SK-N-SH (cell line): ENCODE results near the gene C19orf47. TPM values are rescaled to one million over a fixed set of nuclear protein-coding genes. Genes with fewer than 3 reads are reported as not detected.

Source experiments
- CTCF ChIA-PET: fragments of 300-600, 350-600 bp; formaldehyde crosslinking; extraction: SDS; loops from one replicate; lab custom pipeline; 2021; lab: Yijun Ruan, JAX
- POLR2A ChIA-PET: fragments of 350-600 bp; sonication (Branson Sonifier 250); formaldehyde crosslinking; extraction: SDS; loops from one replicate; lab custom pipeline; 2020; ENCODE audit warnings: antibody characterized with exemption, inconsistent platforms; lab: Yijun Ruan, JAX
- DNase-seq: peaks from one replicate; pipeline ENCODE4 v3.0.0; 2012
- H2AFZ ChIP-seq: fragments of 200-600 bp; sonication (generic); 2 replicates; pipeline ENCODE4 v1.8.1; 2016; ENCODE audit warnings: antibody characterized with exemption, mild to moderate bottlenecking, low read depth
- H3F3A ChIP-seq: fragments of 200-600 bp; sonication (generic); replicated peaks from 2 replicates; pipeline ENCODE3; 2016; ENCODE audit warnings: antibody characterized with exemption, mild to moderate bottlenecking; ENCODE audit not compliant: insufficient read depth
- H3K27ac ChIP-seq, 2 experiments: fragments of 200-500 bp in 1 of 2; fragments of 200-600 bp in 1 of 2; sonication (Bioruptor generic) in 1 of 2; sonication (generic), shearing (Covaris generic) in 1 of 2; 2 replicates each; pipeline versions ENCODE4 v1.5.1 to v1.6.1; 2014 to 2016; ENCODE audit warnings: low read depth in 2 of 2, inconsistent platforms in 1 of 2, low read length in 1 of 2, mild to moderate bottlenecking in 1 of 2, mixed read lengths in 1 of 2
- H3K27me3 ChIP-seq: fragments of 200-600 bp; sonication (generic), shearing (Covaris generic); 2 replicates; pipeline ENCODE4 v1.6.1; 2016; ENCODE audit warnings: mixed run types; ENCODE audit not compliant: insufficient read depth
- H3K36me3 ChIP-seq, 2 experiments: fragments of 200-500 bp in 1 of 2; fragments of 200-600 bp in 1 of 2; sonication (Bioruptor generic) in 1 of 2; sonication (generic) in 1 of 2; replicated peaks in 1 of 2; 2 replicates each; pipeline versions ENCODE3 to v1.5.1; 2014 to 2016; ENCODE audit warnings: low read length in 1 of 2, mild to moderate bottlenecking in 1 of 2; ENCODE audit not compliant: insufficient read depth in 2 of 2, control insufficient read depth in 1 of 2
- H3K4me1 ChIP-seq, 2 experiments: fragments of 200-500 bp in 1 of 2; fragments of 200-600 bp in 1 of 2; sonication (Bioruptor generic) in 1 of 2; sonication (generic), shearing (Covaris generic) in 1 of 2; 2 replicates each; pipeline versions ENCODE4 v1.5.1 to v1.6.1; 2014 to 2016; ENCODE audit warnings: low read depth in 1 of 2, low read length in 1 of 2, mixed run types in 1 of 2; ENCODE audit not compliant: insufficient read depth in 2 of 2, control insufficient read depth in 1 of 2
- H3K4me2 ChIP-seq: fragments of 200-600 bp; sonication (generic), shearing (Covaris generic); 2 replicates; pipeline ENCODE4 v1.6.1; 2017; ENCODE audit warnings: mixed run types
- H3K4me3 ChIP-seq, 2 experiments: fragments of 200-500 bp in 1 of 2; fragments of 200-600 bp in 1 of 2; sonication (Bioruptor generic) in 1 of 2; sonication (generic), shearing (Covaris generic) in 1 of 2; 2 replicates each; pipeline versions ENCODE4 v1.5.1 to v1.8.1; 2014 to 2016; ENCODE audit warnings: low read depth in 2 of 2, inconsistent platforms in 1 of 2, low read length in 1 of 2, mild to moderate bottlenecking in 1 of 2, mixed read lengths in 1 of 2, moderate library complexity in 1 of 2
- H3K79me2 ChIP-seq: fragments of 200-600 bp; sonication (generic); 2 replicates; pipeline ENCODE4 v1.8.1; 2017; ENCODE audit warnings: mild to moderate bottlenecking; ENCODE audit not compliant: insufficient read depth
- H3K9ac ChIP-seq: fragments of 200-600 bp; sonication (generic); 2 replicates; pipeline ENCODE4 v1.6.1; 2017; ENCODE audit warnings: mixed run types
- H3K9me2 ChIP-seq: fragments of 200-600 bp; sonication (generic); 2 replicates; pipeline ENCODE4 v1.6.1; 2017; ENCODE audit warnings: mixed run types
- H3K9me3 ChIP-seq: fragments of 200-600 bp; sonication (generic); 2 replicates; pipeline ENCODE4 v1.6.1; 2017; ENCODE audit warnings: mixed run types, mild to moderate bottlenecking, moderate library complexity
- H4K20me1 ChIP-seq: fragments of 200-600 bp; sonication (generic); 2 replicates; pipeline ENCODE4 v1.6.1; 2017; ENCODE audit warnings: mild to moderate bottlenecking, mixed run types; ENCODE audit not compliant: insufficient read depth
- CHD2 ChIP-seq: fragments of 150-350 bp; IDR thresholded peaks from 2 replicates; pipeline ENCODE4 v1.6.1; 2018; ENCODE audit warnings: low read length; ENCODE audit not compliant: partially characterized antibody
- EP300 ChIP-seq, 2 experiments: IDR thresholded peaks; 2 replicates each; pipeline versions ENCODE4 v1.4.0 to v1.6.1; 2012; ENCODE audit warnings: borderline replicate concordance in 1 of 2, low read depth in 1 of 2, low read length in 1 of 2
- FOXM1 ChIP-seq: IDR thresholded peaks from 2 replicates; pipeline ENCODE4 v1.4.0; 2012; ENCODE audit warnings: low read depth, mild to moderate bottlenecking
- GABPA ChIP-seq: IDR thresholded peaks from 2 replicates; pipeline ENCODE4 v1.4.0; 2012; ENCODE audit warnings: low read depth, mild to moderate bottlenecking
- GATA2 ChIP-seq: sonication (generic); formaldehyde crosslinking; IDR thresholded peaks from 2 replicates; pipeline ENCODE4 v1.5.0; 2020; ENCODE audit warnings: mild to moderate bottlenecking, missing genetic modification reagents
- JUND ChIP-seq: IDR thresholded peaks from 2 replicates; pipeline ENCODE4 v1.4.0; 2012
- RAD21 ChIP-seq: IDR thresholded peaks from 2 replicates; pipeline ENCODE4 v1.6.1; 2012; ENCODE audit warnings: mild to moderate bottlenecking, low read length
- RXRA ChIP-seq: IDR thresholded peaks from 2 replicates; pipeline ENCODE4 v1.4.0; 2012; ENCODE audit warnings: low read depth, mild to moderate bottlenecking, borderline replicate concordance
- TEAD4 ChIP-seq: IDR thresholded peaks from 2 replicates; pipeline ENCODE4 v1.4.0; 2012; ENCODE audit warnings: mild to moderate bottlenecking, borderline replicate concordance; ENCODE audit not compliant: insufficient read depth
- YY1 ChIP-seq: IDR thresholded peaks from 2 replicates; pipeline ENCODE4 v1.4.0; 2012; ENCODE audit warnings: low read depth, mild to moderate bottlenecking
- WGBS: methylation state at CpG from one replicate; pipeline ENCODE4 v1.1.6; 2017; ENCODE audit warnings: low lambda C conversion rate; 5-methylcytosine and 5-hydroxymethylcytosine counted together
- polyA plus RNA-seq, 3 experiments: library from polyadenylated mRNA; depleted of rRNA; stranded (reverse); fragments of >200 nt; gene quantifications; 2 replicates each; pipeline ENCODE4 v1.2.3, GENCODE V29; 2012
- TF ChIP-seq, protein P1 (sequence below): IDR thresholded peaks from 2 replicates; pipeline ENCODE4; 2012
- TF ChIP-seq, protein P2 (sequence below): IDR thresholded peaks from 2 replicates; pipeline ENCODE4 v1.4.0; 2012; ENCODE audit warnings: low read depth

The C19orf47 gene
- polyA plus RNA-seq, 1 of the 3 experiments (the other 2 are of a cell fraction): 17.2 TPM

DNA sequence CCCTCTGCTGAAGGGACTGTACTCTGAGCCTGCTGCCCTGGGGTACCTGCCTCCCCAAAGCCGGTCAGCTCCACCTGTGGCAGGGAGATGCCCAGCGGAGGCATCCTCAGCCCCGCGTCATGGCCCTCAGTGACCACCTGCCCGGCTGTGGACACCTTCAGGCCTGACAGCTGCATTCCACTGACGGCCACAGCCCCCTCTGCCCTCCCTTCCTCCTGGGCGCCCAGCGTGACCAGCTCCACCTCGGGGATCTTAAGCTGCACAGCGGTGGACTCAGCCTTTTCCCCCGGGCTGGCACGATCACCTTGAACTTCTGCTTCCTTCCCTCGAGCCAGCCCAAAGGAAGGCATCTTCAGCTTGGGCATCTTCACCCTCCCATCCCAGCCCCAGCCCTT lies 46.6 kb upstream of the C19orf47 start:
- Histone ChIP-seq H3K36me3 (no peaks in the 10 kb centered on the region), H3K79me2 (no peaks in the 10 kb centered on the region), H3K27me3 (no peaks in the 10 kb centered on the region), H2AFZ (no peak overlapping the region), H3F3A (no peaks in the 10 kb centered on the region), H3K9ac (no peak overlapping the region), H3K4me1 (no peaks in the 10 kb centered on the region; a peak in 1 of 4 replicates), H4K20me1 (no peaks in the 10 kb centered on the region), H3K9me3 (no peaks in the 10 kb centered on the region), H3K4me2 (no peak overlapping the region), H3K9me2 (no peaks in the 10 kb centered on the region)
- DNase-seq: no peak
- ChIA-PET CTCF (interaction anchor here (0.8 to 1.1 kb wide), 2 partner anchors 26 kb away, joined by 3 to 4 read pairs; no protein-coding TSS in a partner anchor), POLR2A (no interaction called here)
- TF ChIP-seq RXRA (no peak), GATA2 (CRISPR knock-in tag) (no peak), GABPA (no peak), EP300 (IDR thresholded peaks at IDR 0.05; ENCODE audit: borderline replicate concordance in 1 of 2, low read depth in 1 of 2, low read length in 1 of 2) (no peak), CHD2 (no peak), FOXM1 (no peak), YY1 (no peak), JUND (no peak), TEAD4 (no peak)
- TF ChIP-seq, protein P1, sequence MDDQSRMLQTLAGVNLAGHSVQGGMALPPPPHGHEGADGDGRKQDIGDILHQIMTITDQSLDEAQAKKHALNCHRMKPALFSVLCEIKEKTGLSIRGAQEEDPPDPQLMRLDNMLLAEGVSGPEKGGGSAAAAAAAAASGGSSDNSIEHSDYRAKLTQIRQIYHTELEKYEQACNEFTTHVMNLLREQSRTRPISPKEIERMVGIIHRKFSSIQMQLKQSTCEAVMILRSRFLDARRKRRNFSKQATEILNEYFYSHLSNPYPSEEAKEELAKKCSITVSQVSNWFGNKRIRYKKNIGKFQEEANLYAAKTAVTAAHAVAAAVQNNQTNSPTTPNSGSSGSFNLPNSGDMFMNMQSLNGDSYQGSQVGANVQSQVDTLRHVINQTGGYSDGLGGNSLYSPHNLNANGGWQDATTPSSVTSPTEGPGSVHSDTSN: no peak
- TF ChIP-seq, all 33 proteins: peak for 0
- Histone ChIP-seq H3K27ac (no peak overlapping the region), H3K4me3 (no peak overlapping the region)
- 75% methylated on average over 8 of the region's 13 CpGs for WGBS

DNA sequence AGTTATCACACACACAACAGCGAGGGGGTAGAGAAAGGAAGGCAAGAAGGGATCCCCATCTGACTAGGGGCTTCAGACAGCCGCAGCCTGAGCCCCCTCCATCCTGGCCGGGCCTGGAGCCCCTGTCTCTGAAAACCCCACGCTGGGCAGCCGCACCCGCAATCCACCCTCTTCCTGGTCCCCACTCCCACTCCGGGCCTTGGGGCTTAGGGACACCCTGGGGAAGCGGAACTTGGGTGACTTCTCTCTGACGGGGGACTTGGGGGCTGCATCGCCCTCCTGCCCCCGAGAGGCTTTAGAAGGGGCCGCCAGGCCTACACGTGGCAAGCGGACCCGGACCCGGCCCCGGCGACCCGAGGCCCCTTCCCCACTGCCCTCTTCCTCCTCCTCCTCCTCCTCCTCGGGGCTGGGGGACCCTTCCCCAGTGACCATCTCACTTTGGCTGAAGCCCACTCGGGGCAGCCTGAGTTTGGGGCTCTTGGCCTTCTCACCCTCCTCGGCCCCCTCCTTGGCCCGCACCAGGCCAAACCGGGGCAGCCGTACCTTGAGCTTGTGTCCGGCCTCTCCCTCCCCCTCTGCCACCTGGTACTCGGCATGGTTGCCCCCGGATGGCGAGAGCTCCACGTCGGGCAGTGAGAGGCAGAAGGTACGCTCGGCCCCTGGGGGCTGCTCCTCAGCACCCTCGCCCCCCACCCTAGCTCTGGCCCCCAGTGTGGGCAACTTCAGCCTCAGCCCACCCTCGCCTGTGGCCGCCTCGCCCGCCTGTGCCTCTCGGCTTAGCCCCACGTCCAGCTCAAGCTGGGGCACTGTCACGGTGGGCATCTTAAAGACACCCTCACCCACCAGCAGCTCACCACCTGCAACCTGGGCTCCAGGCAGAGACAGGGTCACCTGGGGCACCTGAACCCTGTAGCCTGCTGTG lies 46.0 kb upstream of the C19orf47 start:
- no peak overlapping the region for H2AFZ ChIP-seq
- POLR2A ChIA-PET: no interaction called here
- DNase-seq: no peak

More for the DNA sequence above, 46.0 kb upstream of the C19orf47 start:
- TF ChIP-seq RAD21 (no peak), JUND (no peak), RXRA (no peak), FOXM1 (no peak)
- TF ChIP-seq, protein P1: no peak
- TF ChIP-seq, protein P2, sequence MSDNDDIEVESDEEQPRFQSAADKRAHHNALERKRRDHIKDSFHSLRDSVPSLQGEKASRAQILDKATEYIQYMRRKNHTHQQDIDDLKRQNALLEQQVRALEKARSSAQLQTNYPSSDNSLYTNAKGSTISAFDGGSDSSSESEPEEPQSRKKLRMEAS: no peak
- no peak overlapping the region for H3K4me2 ChIP-seq
- WGBS: 78% methylated on average over 22 of the region's 41 CpGs
- CTCF ChIA-PET: interaction anchor here (0.8 kb wide), 1 partner anchor 27 kb away, joined by 4 read pairs; no protein-coding TSS in a partner anchor
- no peak overlapping the region for H3K4me3 ChIP-seq
- no peak overlapping the region for H3K27ac ChIP-seq
- H3K79me2 ChIP-seq: no peaks in the 10 kb centered on the region
- no peaks in the 10 kb centered on the region for H4K20me1 ChIP-seq
- no peaks in the 10 kb centered on the region for H3K27me3 ChIP-seq
- H3K9ac ChIP-seq: no peak overlapping the region
- H3K9me3 ChIP-seq: no peaks in the 10 kb centered on the region
- H3K36me3 ChIP-seq: no peaks in the 10 kb centered on the region
- no peaks in the 10 kb centered on the region; a peak in 1 of 4 replicates for H3K4me1 ChIP-seq
- no peaks in the 10 kb centered on the region for H3F3A ChIP-seq
- H3K9me2 ChIP-seq: no peaks in the 10 kb centered on the region
